Stimulated activated naive CD4-positive, alpha-beta T cell treated with Interleukin-2 at 50 U/mL for 16 hours (primary cell): ENCODE results near the gene KMT5C.

ENCODE experiments used
- DNase-seq: peaks from one replicate; lab custom pipeline; 2025; lab: John Stamatoyannopoulos, UW

The KMT5C gene

GRCh38 chr19:55386493-55386971 is 46.9 kb downstream of the KMT5C start:
- DNase-seq = peak; percentile 47

DNA sequence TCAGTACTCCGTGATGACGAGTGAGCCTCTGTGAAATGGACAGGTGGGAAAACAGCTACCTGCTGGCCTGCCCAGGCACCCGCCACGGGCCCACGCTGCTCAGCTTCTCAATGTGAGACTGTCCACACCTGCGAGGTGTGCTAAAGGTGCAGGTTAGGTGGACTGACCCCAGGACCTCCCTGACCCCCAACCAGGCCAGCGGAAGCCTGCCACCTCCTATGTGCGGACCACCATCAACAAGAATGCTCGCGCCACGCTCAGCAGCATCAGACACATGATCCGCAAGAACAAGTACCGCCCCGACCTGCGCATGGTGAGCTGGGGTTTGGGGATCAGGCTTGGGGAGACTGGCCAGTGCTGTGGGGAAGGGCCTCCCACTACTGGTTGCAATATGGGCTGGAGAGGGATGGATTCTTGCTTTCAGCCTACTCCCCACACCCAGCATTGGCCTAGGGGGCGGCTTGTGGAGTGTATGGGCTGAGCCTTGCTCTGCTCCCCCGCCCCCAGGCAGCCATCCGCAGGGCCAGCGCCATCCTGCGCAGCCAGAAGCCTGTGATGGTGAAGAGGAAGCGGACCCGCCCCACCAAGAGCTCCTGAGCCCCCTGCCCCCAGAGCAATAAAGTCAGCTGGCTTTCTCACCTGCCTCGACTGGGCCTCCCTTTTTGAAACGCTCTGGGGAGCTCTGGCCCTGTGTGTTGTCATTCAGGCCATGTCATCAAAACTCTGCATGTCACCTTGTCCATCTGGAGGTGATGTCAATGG is 48.2 kb downstream of the KMT5C start:
- no peak for DNase-seq

GRCh38 chr19:55389386-55390317 is 50.0 kb downstream of the KMT5C start:
- no peak for DNase-seq

DNA sequence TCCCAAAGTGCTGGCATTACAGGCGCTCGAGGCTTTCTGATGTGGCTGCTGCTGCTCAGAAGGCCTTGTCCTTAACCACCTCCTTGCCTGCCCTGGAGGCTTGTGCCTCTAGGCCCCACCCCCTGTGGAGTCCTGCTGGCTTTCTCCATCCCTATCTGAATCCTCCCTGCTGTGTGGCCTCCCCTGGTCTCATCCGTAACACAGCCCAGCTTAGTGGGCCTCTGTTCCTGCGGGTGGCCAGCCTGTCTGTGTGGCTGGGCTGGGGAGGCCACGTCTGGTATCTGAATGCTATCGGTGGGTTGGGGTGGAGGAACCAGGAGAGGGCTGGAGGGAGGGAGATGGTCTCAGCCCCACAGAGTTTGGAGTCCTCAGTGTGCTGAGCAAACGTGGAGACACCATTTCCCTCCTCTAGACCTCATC is 50.8 kb downstream of the KMT5C start:
- DNase-seq = no peak

DNA sequence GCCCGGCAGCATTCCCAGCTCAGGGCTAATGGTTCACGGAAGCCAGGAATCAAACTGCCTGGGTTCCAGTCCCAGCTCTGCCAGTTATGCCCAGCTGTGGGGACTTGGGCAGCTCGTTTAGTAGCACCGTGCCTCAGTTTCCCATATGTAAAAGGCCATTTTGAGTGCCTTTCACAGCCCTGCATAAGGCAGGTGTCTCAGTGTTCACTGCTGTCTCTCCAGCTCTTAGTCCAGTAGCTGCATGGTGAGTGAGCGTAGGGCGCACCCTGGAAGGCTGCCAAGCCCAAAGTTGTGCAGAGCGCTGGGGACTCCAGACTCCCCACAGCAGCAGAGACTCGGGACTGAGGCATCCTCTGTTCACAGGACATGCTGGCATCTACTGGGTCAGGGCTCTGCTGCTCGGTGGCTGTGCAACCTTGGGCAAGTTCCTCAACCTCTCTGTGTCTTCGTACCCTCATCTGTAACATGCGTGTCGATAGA is 51.6 kb downstream of the KMT5C start:
- no peak for DNase-seq

DNA sequence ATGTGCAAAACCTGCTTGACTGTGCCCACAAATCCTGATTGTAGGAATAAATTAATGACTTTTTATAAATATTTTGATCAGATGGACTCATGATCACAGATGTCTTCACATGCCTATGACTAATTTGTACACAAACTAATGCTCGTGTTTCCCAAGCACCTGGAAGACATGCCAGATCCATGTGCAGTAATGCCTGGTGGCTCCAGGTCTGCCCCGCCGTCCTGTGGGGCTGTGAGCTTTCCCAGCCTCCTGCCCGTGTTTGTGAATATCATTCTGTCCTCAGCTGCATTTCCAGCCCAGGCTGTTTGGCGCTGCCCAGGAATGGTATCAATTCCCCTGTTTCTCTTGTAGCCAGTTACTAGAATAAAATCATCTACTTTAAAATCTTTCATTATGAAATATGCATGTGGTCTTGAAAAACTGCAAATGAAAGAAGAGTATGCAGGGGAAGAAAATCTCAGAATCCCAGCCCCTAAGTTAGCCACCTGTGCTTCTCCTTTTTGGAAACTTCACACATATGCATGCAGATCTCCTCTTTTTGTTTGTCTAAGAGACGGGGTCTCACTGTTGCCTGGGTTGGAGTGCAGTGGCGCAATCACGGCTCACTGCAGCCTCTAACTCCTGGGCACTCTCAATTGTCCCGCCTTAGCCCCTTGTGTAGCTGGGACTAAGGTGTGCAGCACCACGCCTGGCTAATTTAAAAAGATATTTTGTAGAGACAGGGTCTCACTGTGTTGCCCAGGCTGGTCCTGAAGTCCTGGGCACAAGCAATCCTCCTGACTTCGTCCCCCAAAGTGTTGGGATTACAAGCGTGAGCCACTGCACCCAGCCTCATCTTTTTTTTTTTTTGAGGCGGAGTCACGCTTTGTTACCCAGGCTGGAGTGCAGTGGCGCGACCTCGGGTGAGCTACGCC is 52.3 kb downstream of the KMT5C start:
- DNase-seq = no peak

DNA sequence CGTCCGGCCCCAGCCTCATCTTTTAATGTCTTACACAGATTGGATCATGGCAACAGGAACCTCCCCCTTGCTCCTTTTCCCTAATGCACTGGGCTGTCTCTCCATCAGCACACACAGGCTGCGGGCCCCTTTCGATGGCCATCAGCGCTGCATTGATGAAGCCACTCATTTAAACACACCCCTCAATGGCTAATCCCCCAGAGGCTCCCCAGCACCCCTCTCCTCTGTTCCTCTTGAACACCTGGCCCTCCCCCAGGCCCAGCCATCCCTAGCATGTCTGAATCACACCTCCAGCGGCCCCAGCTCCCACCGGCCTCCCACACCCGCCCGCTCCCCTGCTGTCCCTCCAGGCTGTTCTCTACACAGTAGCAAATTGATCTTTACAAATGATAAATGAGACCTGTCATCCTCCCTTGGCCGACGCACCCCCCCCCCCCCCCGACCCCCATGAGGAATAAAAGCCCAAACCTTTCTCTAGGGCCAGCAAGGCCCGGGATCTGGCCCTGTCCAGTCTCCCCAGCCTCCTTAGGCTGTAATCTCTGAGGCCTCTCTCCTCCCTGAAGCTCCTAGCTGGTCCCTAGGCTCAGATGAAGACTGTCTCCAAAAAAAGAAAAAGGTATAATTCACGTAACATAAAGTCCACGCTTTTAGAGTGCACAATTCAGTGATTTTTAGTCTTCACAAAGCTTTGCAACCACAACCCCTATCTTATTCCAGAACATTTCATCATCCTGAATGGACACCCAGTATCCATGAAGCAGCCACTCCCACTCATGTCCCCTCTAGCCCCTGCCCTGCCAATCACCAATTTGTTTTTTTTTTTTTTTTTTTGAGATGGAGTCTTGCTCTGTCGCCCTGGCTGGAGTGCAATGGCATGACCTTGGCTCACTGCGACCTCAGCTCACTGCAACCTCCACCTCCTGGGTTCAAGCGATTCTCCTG is 53.4 kb downstream of the KMT5C start:
- no peak for DNase-seq
